Stomach (tissue), 9 donors: ENCODE measurements around the gene C4orf50. TPM values are rescaled to one million over a fixed set of nuclear protein-coding genes. Genes with fewer than 3 reads are reported as not detected.

Source experiments
- DNase-seq, 2 donors: peaks; one replicate each; pipeline versions ENCODE4 v3.0.0 to v3.0.0-alpha.2; 2013 to 2019
- H3K27ac ChIP-seq, 5 donors: fragments of 200-600 bp in 4 of 5; sonication (generic) in 4 of 5; one replicate each; pipeline ENCODE4 v1.5.1; 2013 to 2019; ENCODE audit warnings: mild to moderate bottlenecking in 1 of 5, moderate library complexity in 1 of 5
- H3K27me3 ChIP-seq, 3 donors: fragments of 200-600 bp; sonication (generic); one replicate each; pipeline ENCODE4 v1.5.1; 2017 to 2019; ENCODE audit warnings: mixed run types in 1 of 3
- H3K36me3 ChIP-seq, 4 donors: fragments of 200-600 bp; sonication (generic); 1 replicate in 3 of 4; 2 replicates in 1 of 4; pipeline ENCODE4 v1.5.1; 2016 to 2019
- H3K4me1 ChIP-seq, 4 donors: fragments of 200-600 bp; sonication (generic); one replicate each; pipeline ENCODE4 v1.5.1; 2016 to 2019
- H3K4me3 ChIP-seq, 4 donors: fragments of 200-600 bp; sonication (generic) in 3 of 4; one replicate each; pipeline ENCODE4 v1.5.1; 2016 to 2019; ENCODE audit warnings: mild to moderate bottlenecking in 1 of 4
- H3K9me3 ChIP-seq, 4 donors: fragments of 200-600 bp; sonication (generic); one replicate each; pipeline ENCODE4 v1.5.1; 2016 to 2019
- CTCF ChIP-seq, 7 experiments: fragments of 450-650 bp in 4 of 7; fragments of 200-600 bp in 3 of 7; sonication (generic) in 3 of 7; IDR thresholded peaks; one replicate each; pipeline ENCODE4 v1.5.1; 2016 to 2019; ENCODE audit warnings: antibody characterized with exemption in 7 of 7, control low read depth in 2 of 7, mild to moderate bottlenecking in 1 of 7
- EP300 ChIP-seq: sonication (generic); formaldehyde crosslinking; IDR thresholded peaks from one replicate; pipeline ENCODE4 v1.6.1; 2017; ENCODE audit warnings: antibody characterized with exemption
- POLR2A ChIP-seq, 4 donors: fragments of 450-650 bp; IDR thresholded peaks; one replicate each; pipeline ENCODE4 v1.6.1; 2016; ENCODE audit warnings: antibody characterized with exemption in 4 of 4, control low read depth in 2 of 4, mild to moderate bottlenecking in 1 of 4, moderate library complexity in 1 of 4
- POLR2AphosphoS5 ChIP-seq, 3 donors: sonication (generic); formaldehyde crosslinking; IDR thresholded peaks; one replicate each; pipeline ENCODE4 v1.6.1; 2016; ENCODE audit warnings: antibody characterized with exemption in 3 of 3
- WGBS, 5 donors: extraction: QIAGEN DNeasy Blood & Tissue Kit in 3 of 5; methylation state at CpG; one replicate each; pipeline versions ENCODE4 v1.1.5 to v1.1.7; 2013 to 2018; 5-methylcytosine and 5-hydroxymethylcytosine counted together
- intact Hi-C: fragments of 100-400 bp; cut with DNase I; formaldehyde crosslinking; loops from one replicate; pipeline ENCODE4 v1.15.1; 2023; ENCODE audit warnings: low total_unique reads
- polyA plus RNA-seq, 3 donors: library from polyadenylated mRNA; stranded (reverse); fragments of 200-250 nt; gene quantifications; one replicate each; pipeline ENCODE4 v1.2.3, GENCODE V29; 2013
- total RNA-seq, 5 donors: library from RNA; depleted of rRNA; stranded (reverse); fragments of >200 nt; gene quantifications; one replicate each; pipeline versions ENCODE4 v1.1.0 to v1.2.3, GENCODE V29; 2014 to 2016
- donor health status: healthy with polysubstance abuse.
- donor health status: Bipolar disorder and iron deficiency.
- donor health status: healthy.

Gene C4orf50
- total and polyA plus RNA-seq, 8 donors, result under 0.01 to 1.8 (median 0.85) TPM; not detected in 4

DNA sequence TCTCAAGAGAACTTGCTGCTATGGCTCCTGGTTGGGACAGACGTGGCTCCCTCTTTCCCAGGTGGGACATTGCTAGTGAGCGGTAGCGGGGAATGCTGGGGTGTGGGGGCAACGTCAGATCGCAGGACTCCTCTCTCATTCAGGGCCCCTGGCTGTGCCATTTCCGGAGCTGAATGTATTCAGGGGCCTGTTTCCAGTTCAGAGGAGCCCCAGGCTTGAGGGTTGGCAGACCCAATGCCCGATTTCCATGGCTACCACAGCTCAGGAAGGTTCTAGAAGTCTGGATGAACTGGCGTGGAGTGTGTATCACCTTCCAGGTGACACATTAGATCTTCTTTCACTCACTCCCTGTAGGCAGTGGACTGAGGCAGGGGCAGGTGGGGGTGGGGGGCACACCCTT, 99.2 kb downstream of the C4orf50 start:
- intact Hi-C loops, result no loop called here

DNA sequence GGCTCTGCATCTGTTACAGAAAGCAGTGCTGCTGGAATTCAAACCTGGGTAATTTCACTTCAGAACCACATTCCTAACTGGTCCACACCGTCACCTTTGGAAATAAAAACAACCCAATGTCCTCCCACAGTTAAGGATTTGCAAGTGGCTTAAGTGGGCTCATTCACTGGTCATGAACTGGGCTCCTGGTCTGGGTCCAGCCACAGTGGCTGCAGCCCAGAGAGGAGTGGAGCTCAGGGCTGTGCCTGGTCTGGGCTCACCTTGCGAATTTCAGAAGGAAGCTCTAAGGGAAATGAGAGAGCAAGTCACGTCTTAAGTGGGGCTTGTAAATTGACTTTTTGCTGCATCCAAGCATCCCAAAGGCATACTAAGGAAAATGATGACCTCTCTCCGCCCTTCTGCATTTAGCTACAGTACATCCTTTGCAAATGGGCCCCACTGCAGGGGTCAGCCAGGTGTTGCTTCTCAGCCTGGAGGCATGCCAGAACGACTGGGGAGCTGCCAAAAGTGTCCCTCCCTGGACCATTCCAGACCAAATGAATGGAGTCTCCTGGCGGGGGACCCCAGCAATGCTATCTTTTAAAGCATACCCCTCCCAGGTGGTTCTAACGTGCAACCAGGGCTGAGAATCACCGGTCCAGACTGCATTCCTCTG, 99.8 kb downstream of the C4orf50 start:
- Histone ChIP-seq H3K4me3 (no peak overlapping the region), H3K36me3 (no peaks in the 10 kb centered on the region), H3K4me1 (no peaks in the 10 kb centered on the region), H3K27ac (no peak overlapping the region), H3K9me3 (peaks cover 0 to 5% (median 0%) of the 10 kb centered on the region in 4 donors), H3K27me3 (peaks cover 0 to 73% (median 23%) of the 10 kb centered on the region in 3 donors)
- 45 to 55% (median 51%) methylated on average over 6 to 8 of the region's 8 CpGs for WGBS, 5 donors
- DNase-seq, result no peak
- TF ChIP-seq POLR2A (IDR thresholded peaks at IDR 0.05), result no peak
- TF ChIP-seq POLR2AphosphoS5 (IDR thresholded peaks at IDR 0.05), result no peak
- no peak for TF ChIP-seq EP300
- no peak for TF ChIP-seq CTCF (IDR thresholded peaks at IDR 0.05)
- intact Hi-C loops, result no loop called here

More for the DNA sequence above, 99.2 kb downstream of the C4orf50 start:
- DNase-seq, result no peak
- H3K4me3 ChIP-seq, result no peak overlapping the region
- H3K27me3 ChIP-seq, result peaks cover 0 to 74% (median 23%) of the 10 kb centered on the region in 3 donors
- H3K27ac ChIP-seq, result no peak overlapping the region
- H3K4me1 ChIP-seq, result no peaks in the 10 kb centered on the region
- H3K9me3 ChIP-seq, result peaks cover 0 to 5% (median 0%) of the 10 kb centered on the region in 4 donors
- WGBS, 5 donors, result 77 to 85% (median 81%) methylated on average over 7 to 8 of the region's 8 CpGs
- H3K36me3 ChIP-seq, result no peaks in the 10 kb centered on the region
- no peak for TF ChIP-seq EP300
- no peak for TF ChIP-seq CTCF (IDR thresholded peaks at IDR 0.05)
- TF ChIP-seq POLR2AphosphoS5 (IDR thresholded peaks at IDR 0.05), result no peak
- no peak for TF ChIP-seq POLR2A (IDR thresholded peaks at IDR 0.05)

- Histone ChIP-seq H3K4me3 (no peak overlapping the region), H3K27ac (no peak overlapping the region), H3K4me1 (no peaks in the 10 kb centered on the region), H3K27me3 (peaks cover 0 to 65% (median 22%) of the 10 kb centered on the region in 3 donors), H3K36me3 (no peaks in the 10 kb centered on the region), H3K9me3 (peaks cover 0 to 5% (median 2%) of the 10 kb centered on the region in 4 donors)
- 36 to 51% (median 42%) methylated on average over 9 to 11 of the region's 11 CpGs for WGBS, 5 donors
- no peak for DNase-seq
- TF ChIP-seq POLR2AphosphoS5 (IDR thresholded peaks at IDR 0.05), result no peak
- TF ChIP-seq POLR2A (IDR thresholded peaks at IDR 0.05), result no peak
- no peak for TF ChIP-seq CTCF (IDR thresholded peaks at IDR 0.05)
- TF ChIP-seq EP300, result no peak
- intact Hi-C loops, result no loop called here
Observed at GRCh38 chr4:5917672-5918071, 100.6 kb downstream of the C4orf50 start.

DNA sequence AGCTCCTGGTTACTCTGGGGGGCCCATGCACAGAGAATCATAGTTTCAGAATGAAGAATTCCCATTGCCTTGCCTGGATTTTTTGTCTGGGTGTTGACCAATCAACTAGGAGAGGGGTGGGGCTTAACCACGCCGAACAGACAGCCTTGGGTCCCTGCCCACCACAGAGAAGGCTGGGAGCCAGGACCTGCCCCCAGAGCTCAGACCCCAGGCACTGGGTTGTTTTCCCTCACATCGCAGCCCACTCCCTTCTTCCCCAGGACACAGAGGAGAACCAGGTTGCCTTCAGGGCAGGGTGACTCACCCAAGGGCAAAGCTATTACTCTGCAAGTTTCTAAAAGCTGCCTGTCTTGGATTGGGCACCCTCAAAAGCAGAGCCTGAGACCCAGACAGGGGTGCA, 102.0 kb downstream of the C4orf50 start:
- Histone ChIP-seq H3K36me3 (no peaks in the 10 kb centered on the region), H3K27ac (no peak overlapping the region), H3K27me3 (peaks cover 0 to 50% (median 11%) of the 10 kb centered on the region in 3 donors), H3K4me3 (no peak overlapping the region), H3K9me3 (peaks cover 0 to 10% (median 5%) of the 10 kb centered on the region in 4 donors), H3K4me1 (no peaks in the 10 kb centered on the region)
- WGBS, 5 donors, result 35 to 71% (median 63%) methylated on average over 3 of the region's 3 CpGs
- DNase-seq, result no peak
- intact Hi-C loops, result no loop called here
- TF ChIP-seq POLR2AphosphoS5 (IDR thresholded peaks at IDR 0.05), result no peak
- TF ChIP-seq EP300, result no peak
- no peak for TF ChIP-seq CTCF (IDR thresholded peaks at IDR 0.05)
- TF ChIP-seq POLR2A (IDR thresholded peaks at IDR 0.05), result no peak
